ENCODE data around the gene SEPTIN7.

SEPTIN7 gene

DNA sequence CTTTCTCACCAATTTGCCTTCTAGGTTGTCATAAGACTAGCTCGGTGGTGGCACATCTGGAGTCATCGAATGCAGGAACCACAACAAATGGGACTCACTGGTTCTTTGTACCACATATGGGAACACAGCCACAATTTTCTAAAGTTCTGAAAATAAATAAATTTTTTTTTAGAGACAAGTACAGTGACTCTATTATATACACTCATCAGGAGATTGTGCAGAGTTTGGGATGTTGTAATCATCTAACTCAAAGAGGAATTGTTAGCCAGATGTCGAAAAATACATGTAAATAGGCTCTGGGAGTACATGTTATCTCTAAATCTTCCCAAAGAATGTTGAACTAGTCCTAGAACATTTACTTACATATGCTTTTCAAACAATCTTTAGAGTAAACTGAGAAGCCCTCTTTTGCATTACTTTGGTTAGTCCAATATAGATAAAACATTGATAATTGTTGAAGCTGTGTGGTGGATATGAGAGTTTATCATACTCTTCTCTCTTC lies 19.6 kb upstream of the SEPTIN7 start:
- POLR2A ChIA-PET, result no interaction called here
- no peak for TF ChIP-seq SP1 (IDR thresholded peaks at IDR 0.05)
- no peak for TF ChIP-seq HDGF (IDR thresholded peaks at IDR 0.05; ENCODE audit: borderline replicate concordance)
- no peak for TF ChIP-seq CTBP1 (IDR thresholded peaks at IDR 0.05; ENCODE audit: borderline replicate concordance)
- TF ChIP-seq ARNT (IDR thresholded peaks at IDR 0.05), result no peak
- no peak for TF ChIP-seq L3MBTL2 (conservative IDR thresholded peaks at IDR 0.05)
- TF ChIP-seq LEF1 (IDR thresholded peaks at IDR 0.05; ENCODE audit: borderline replicate concordance), result no peak
- TF ChIP-seq ELF4 (IDR thresholded peaks at IDR 0.05), result no peak
- no peak for TF ChIP-seq FOXA1 (IDR thresholded peaks at IDR 0.05)
- no peak for TF ChIP-seq TARDBP (IDR thresholded peaks at IDR 0.05)
- no peak for TF ChIP-seq ZNF384 (IDR thresholded peaks at IDR 0.05)
- no peak for DNase-seq (ENCODE audit: extremely low spot score)
- CTCF ChIA-PET, result no interaction called here

DNA sequence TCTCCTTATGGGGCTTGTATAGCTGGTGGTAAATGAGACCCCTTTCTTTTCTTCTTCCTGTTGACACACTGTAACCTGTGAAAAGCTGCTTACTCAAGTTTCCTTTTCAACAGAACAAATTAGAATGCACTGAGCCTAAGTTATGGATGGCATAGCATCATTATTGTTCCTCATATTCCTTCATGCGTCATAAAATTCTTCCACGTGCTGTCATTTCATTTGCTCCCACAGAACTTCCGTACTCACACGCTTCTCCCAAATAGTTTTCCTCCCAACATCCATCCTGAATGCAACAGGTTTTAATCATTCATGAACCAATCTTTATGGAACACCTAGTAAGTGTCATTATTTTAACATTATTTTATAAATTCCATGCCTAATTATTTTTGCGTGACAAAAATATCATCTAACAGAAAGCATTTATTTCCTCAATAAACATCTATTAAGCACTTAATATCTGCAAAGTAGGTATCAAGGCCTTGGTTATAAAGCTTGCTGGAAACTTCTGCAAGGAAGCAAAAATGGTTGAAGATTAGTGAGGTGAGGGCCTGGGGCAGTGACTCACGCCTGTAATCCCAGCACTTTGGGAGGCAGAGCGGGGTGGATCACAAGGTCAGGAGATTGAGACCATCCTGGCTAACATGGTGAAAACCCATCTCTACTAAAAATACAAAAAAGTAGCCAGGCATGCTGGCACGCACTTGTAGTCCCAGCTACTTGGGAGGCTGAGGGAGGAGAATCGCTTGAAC lies 18.9 kb upstream of the SEPTIN7 start:
- DNase-seq (ENCODE audit: extremely low spot score), result no peak
- TF ChIP-seq TARDBP (IDR thresholded peaks at IDR 0.05) (no peak), NFRKB (IDR thresholded peaks at IDR 0.05) (no peak)
- POLR2A ChIA-PET, result no interaction called here
- CTCF ChIA-PET, result no interaction called here

DNA sequence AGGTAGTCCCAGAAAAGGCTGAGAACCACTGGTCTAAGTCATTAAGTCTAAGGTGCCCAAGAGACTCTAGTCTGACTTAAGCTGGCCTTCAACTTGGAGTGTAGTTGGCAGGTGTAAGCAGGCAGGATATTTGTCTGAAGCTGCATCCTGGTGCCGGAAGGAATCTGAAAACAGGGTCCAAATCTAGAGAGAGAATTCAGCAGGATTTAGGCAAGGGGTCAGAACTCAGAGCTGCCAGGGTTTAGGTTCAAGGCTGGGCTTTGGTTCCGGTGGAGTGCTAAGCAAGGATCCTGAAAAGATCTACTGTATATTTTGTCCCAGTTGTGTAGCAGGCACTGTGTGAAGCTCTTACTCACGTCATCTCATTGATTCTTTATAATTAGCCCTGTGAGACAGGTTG lies 16.5 kb upstream of the SEPTIN7 start:
- ChIA-PET POLR2A (interaction anchor here (2.1 kb wide), 1 partner anchor 17 kb away, joined by 6 read pairs; the partner anchor contains the start of gene SEPTIN7), CTCF (no interaction called here)
- TF ChIP-seq ARNT (IDR thresholded peaks at IDR 0.05), result no peak
- TF ChIP-seq BHLHE40 (IDR thresholded peaks at IDR 0.05; ENCODE audit: borderline replicate concordance), result no peak
- TF ChIP-seq FOXK2 (IDR thresholded peaks at IDR 0.05), result no peak
- TF ChIP-seq TARDBP (IDR thresholded peaks at IDR 0.05), result no peak
- no peak for TF ChIP-seq FOXM1 (IDR thresholded peaks at IDR 0.05; ENCODE audit: borderline replicate concordance)
- no peak for TF ChIP-seq L3MBTL2 (conservative IDR thresholded peaks at IDR 0.05)
- TF ChIP-seq FOXA1 (IDR thresholded peaks at IDR 0.05), result no peak
- no peak for TF ChIP-seq SUZ12 (IDR thresholded peaks at IDR 0.05)
- no peak for TF ChIP-seq LEF1 (IDR thresholded peaks at IDR 0.05; ENCODE audit: borderline replicate concordance)
- no peak for TF ChIP-seq HDGF (IDR thresholded peaks at IDR 0.05; ENCODE audit: borderline replicate concordance)
- no peak for TF ChIP-seq SP1 (IDR thresholded peaks at IDR 0.05)
- no peak for TF ChIP-seq ELF4 (IDR thresholded peaks at IDR 0.05)
- no peak for TF ChIP-seq ZNF384 (IDR thresholded peaks at IDR 0.05)
- TF ChIP-seq, protein P1, sequence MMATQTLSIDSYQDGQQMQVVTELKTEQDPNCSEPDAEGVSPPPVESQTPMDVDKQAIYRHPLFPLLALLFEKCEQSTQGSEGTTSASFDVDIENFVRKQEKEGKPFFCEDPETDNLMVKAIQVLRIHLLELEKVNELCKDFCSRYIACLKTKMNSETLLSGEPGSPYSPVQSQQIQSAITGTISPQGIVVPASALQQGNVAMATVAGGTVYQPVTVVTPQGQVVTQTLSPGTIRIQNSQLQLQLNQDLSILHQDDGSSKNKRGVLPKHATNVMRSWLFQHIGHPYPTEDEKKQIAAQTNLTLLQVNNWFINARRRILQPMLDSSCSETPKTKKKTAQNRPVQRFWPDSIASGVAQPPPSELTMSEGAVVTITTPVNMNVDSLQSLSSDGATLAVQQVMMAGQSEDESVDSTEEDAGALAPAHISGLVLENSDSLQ (IDR thresholded peaks at IDR 0.05), result no peak
- no peak for TF ChIP-seq CTBP1 (IDR thresholded peaks at IDR 0.05; ENCODE audit: borderline replicate concordance)
- TF ChIP-seq NFRKB (IDR thresholded peaks at IDR 0.05), result no peak

DNA sequence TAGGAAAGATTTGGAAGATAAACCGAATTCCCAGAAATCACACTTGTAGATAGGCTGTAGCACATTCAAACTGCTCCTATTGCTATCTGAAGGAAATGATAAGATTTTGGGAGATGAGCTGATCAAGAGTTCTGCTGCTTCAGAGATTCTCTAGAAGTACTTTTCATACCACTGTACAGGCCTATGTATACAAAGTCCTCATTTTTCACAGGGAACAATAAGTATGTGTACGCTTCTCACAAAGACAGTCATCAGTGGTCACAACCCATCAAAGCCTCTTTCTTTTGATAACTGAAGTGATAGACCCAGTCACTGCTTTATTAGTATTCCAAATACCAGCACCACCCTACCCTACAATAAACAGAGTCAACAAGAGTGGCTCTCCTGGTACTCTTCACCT lies 15.6 kb upstream of the SEPTIN7 start:
- ChIA-PET CTCF (no interaction called here), POLR2A (interaction anchor here (2.1 kb wide), 1 partner anchor 16 kb away, joined by 6 read pairs; the partner anchor contains the start of gene SEPTIN7)
- TF ChIP-seq LEF1 (IDR thresholded peaks at IDR 0.05; ENCODE audit: borderline replicate concordance), result no peak
- no peak for TF ChIP-seq FOXK2 (IDR thresholded peaks at IDR 0.05)
- no peak for TF ChIP-seq HDGF (IDR thresholded peaks at IDR 0.05; ENCODE audit: borderline replicate concordance)
- DNase-seq (ENCODE audit: extremely low spot score), result no peak

More for the DNA sequence above, 16.5 kb upstream of the SEPTIN7 start:
- DNase-seq (ENCODE audit: extremely low spot score), result no peak

DNA sequence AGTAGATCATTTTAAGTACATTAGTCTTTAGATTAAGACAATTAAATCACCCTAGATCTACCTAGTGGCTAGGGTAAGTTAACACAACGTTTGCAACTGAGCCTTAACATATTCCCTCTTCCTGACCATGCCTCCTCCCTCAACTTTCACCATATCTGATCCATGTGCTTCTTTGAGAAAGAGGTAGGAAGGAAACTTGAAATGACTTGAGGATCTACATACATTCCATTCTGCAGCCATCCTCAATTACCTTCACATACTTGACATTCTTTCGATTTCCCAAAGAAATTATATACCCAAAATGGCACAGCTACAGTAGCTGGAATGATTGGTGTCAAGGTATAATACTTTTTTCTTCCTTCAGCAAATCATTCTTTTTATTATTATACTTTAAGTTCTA lies 12.9 kb upstream of the SEPTIN7 start:
- CTCF ChIA-PET, result no interaction called here
- no peak for TF ChIP-seq SUZ12 (IDR thresholded peaks at IDR 0.05)
- no peak for TF ChIP-seq ARNT (IDR thresholded peaks at IDR 0.05)
- no peak for TF ChIP-seq L3MBTL2 (conservative IDR thresholded peaks at IDR 0.05)
- no peak for TF ChIP-seq LEF1 (IDR thresholded peaks at IDR 0.05; ENCODE audit: borderline replicate concordance)
- no peak for TF ChIP-seq FOXM1 (IDR thresholded peaks at IDR 0.05; ENCODE audit: borderline replicate concordance)
- no peak for TF ChIP-seq FOXA1 (IDR thresholded peaks at IDR 0.05)
- TF ChIP-seq BHLHE40 (IDR thresholded peaks at IDR 0.05; ENCODE audit: borderline replicate concordance), result no peak
- TF ChIP-seq TARDBP (IDR thresholded peaks at IDR 0.05), result no peak
- TF ChIP-seq NFRKB (IDR thresholded peaks at IDR 0.05), result no peak

DNA sequence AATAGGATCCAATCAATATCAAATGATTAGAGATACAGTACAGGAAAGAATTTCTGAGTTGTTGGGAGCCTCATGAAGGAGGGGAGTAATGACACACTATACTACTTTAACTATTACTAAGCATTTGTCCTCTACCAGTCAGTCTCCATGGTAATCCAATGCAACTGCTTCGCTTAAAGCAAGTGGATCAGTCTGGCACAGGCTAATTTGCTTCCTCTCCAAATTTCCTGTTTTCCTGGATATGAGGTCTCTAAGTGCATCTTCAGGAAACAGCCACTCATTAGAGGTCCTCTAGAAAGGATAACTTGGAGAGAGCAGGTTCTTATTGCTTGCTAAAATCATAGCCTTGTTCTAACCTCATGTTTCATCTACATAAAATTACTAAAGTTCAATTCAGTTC lies 8.4 kb upstream of the SEPTIN7 start:
- no peak for DNase-seq (ENCODE audit: extremely low spot score)
- TF ChIP-seq SP1 (IDR thresholded peaks at IDR 0.05), result no peak
- no peak for TF ChIP-seq FOXK2 (IDR thresholded peaks at IDR 0.05)
- TF ChIP-seq TARDBP (IDR thresholded peaks at IDR 0.05), result no peak
- no peak for TF ChIP-seq SUZ12 (IDR thresholded peaks at IDR 0.05)
- no peak for TF ChIP-seq FOXA1 (IDR thresholded peaks at IDR 0.05)
- no peak for TF ChIP-seq CTBP1 (IDR thresholded peaks at IDR 0.05; ENCODE audit: borderline replicate concordance)
- TF ChIP-seq BHLHE40 (IDR thresholded peaks at IDR 0.05; ENCODE audit: borderline replicate concordance), result no peak
- TF ChIP-seq ZNF384 (IDR thresholded peaks at IDR 0.05), result no peak
- no peak for TF ChIP-seq L3MBTL2 (conservative IDR thresholded peaks at IDR 0.05)
- TF ChIP-seq, protein P1 (IDR thresholded peaks at IDR 0.05), result no peak
- CTCF ChIA-PET, result no interaction called here
- POLR2A ChIA-PET, result interaction anchor here (1.5 kb wide), 1 partner anchor 8 kb away, joined by 11 read pairs; the partner anchor contains the start of gene SEPTIN7

More for the DNA sequence above, 12.9 kb upstream of the SEPTIN7 start:
- no peak for DNase-seq (ENCODE audit: extremely low spot score)
- POLR2A ChIA-PET, result no interaction called here

DNA sequence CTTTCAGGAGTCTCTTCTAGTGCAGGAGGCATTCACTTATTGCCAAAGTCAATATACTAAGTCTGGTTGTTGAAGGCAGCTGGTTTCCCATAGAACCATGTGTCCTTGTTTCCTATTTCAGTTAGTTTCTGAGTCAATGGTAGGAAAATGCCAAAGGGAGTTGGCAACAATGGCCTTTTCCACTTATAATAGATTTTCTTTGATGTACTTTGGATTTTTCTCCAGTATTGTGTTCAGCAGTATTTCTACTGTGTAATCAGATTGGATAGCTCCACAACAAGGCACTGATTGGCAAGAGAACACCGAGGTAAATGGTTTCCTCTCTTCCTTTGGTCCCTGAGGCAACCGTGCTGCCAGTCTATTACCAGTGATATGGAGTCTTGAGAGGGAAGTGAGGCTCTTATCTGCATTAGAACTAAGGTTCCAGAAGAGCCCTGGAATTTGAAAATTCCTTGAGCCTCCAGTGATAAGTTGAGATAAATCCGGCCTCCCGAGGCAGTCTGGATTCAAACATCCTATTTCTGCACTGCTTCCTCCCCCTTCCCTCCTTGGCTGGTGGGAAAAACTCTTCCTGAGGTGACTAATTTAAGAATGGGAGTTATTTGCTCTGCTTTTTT lies 7.9 kb upstream of the SEPTIN7 start:
- no peak for DNase-seq (ENCODE audit: extremely low spot score)
- no peak for TF ChIP-seq SP1 (IDR thresholded peaks at IDR 0.05)
- TF ChIP-seq CTBP1 (IDR thresholded peaks at IDR 0.05; ENCODE audit: borderline replicate concordance), result no peak
- no peak for TF ChIP-seq BHLHE40 (IDR thresholded peaks at IDR 0.05; ENCODE audit: borderline replicate concordance)
- no peak for TF ChIP-seq NFRKB (IDR thresholded peaks at IDR 0.05)
- TF ChIP-seq HDGF (IDR thresholded peaks at IDR 0.05; ENCODE audit: borderline replicate concordance), result no peak
- TF ChIP-seq FOXM1 (IDR thresholded peaks at IDR 0.05; ENCODE audit: borderline replicate concordance), result no peak
- no peak for TF ChIP-seq FOXK2 (IDR thresholded peaks at IDR 0.05)
- no peak for TF ChIP-seq TARDBP (IDR thresholded peaks at IDR 0.05)
- TF ChIP-seq, protein P1 (IDR thresholded peaks at IDR 0.05), result no peak
- no peak for TF ChIP-seq LEF1 (IDR thresholded peaks at IDR 0.05; ENCODE audit: borderline replicate concordance)
- no peak for TF ChIP-seq L3MBTL2 (conservative IDR thresholded peaks at IDR 0.05)
- TF ChIP-seq ARNT (IDR thresholded peaks at IDR 0.05), result no peak
- no peak for TF ChIP-seq ELF4 (IDR thresholded peaks at IDR 0.05)
- ChIA-PET CTCF (interaction anchor here (0.7 kb wide), 1 partner anchor 83 kb away, joined by 3 read pairs; no protein-coding TSS in a partner anchor), POLR2A (no interaction called here)
